Measurements from ENCODE around the gene TFAM.

TFAM gene

GRCh38 chr10:58436071-58436470, 50.9 kb downstream of the TFAM start:
- DNase-seq: peak; percentile 38

- no peak for DNase-seq
Observed at GRCh38 chr10:58438340-58438871, 53.2 kb downstream of the TFAM start.

DNA sequence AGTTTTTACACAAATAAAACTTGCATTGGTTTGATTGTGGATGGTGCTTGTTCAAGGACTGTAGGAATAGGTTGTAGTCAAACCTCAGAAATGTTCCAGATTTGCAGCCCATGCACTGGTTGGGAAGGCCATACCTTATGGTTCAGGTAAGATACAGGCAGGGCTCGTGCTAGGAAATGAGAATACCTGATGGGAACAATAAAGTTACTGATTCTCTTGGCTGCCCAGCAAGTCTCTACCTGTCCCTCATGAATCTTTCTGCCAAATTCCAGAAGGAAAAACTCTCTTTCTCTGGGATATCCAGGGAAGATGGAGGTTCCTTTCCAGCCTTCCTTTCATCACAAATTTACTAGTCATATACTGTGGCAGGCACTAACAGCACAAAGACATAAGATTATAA, 53.8 kb downstream of the TFAM start:
- no peak for DNase-seq

DNA sequence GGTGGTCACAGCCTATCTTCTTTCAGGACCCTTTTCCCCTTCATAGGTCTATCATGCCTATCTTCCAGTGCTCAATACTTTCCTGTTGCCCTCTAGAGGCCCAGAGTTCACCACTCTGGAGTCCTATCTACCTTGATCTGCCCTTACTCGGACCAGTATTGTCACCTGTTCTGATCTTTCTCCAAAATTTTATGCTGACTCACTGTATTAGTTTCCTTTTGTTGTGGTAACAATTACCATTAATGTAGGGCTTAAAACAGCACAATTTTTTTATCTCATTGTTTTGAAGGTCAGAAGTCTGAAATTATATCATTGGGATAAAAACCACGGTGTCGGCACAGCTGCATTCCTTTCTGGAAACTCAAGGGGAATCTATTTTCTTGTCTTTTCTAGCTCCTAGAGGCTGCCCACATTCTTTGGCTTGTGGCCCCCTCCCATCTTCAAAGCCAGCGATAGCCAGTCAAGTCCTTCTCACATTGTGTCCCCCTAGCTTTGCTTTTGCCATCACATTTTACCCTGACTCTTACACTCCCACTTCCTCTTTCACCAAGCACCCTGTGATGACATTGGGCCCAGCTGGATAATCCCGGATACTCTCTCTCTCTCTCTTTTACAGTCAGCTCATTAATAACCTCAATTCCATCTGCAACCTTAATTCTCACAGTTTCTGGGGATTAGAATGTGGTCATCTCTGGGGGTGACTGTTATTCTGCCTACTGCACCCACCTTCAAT, 54.6 kb downstream of the TFAM start:
- no peak for DNase-seq

DNA sequence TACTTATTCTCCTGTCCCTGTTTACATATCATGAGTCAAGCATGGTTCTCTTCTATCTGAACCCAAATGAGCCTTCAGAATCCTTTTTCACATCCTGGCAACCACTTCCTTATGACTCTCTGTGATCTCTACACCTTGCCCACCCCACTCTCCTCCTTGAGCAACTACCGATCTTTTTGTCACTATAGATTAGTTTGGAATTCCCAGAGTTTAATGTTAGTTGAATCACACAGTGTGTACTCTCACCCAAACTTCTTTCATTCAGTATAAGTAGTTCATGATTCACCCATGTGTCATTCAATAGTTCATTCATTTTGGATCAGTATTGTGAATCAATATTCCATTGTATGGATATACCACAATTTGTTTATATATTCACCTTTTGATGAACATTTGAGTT, 55.3 kb downstream of the TFAM start:
- no peak for DNase-seq

DNA sequence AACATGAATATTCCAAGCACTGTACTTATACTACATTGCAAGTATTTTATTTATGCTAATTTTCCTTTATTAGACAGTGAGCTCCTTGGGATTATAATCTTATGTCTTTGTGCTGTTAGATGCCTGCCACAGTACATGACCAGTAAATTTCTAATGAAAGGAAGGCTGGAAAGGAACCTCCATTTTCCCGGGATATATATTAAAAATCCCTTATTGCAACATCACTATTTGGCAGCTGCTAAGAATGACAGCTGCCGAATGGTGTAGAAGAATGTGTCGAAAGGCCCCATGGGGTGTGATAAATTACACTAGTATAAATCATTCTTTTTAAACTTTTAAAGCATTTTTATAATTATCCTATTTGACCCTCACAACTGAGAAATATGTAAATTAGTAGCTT, 59.1 kb downstream of the TFAM start:
- no peak for DNase-seq

GRCh38 chr10:58444876-58445275, 59.7 kb downstream of the TFAM start:
- no peak for DNase-seq

DNA sequence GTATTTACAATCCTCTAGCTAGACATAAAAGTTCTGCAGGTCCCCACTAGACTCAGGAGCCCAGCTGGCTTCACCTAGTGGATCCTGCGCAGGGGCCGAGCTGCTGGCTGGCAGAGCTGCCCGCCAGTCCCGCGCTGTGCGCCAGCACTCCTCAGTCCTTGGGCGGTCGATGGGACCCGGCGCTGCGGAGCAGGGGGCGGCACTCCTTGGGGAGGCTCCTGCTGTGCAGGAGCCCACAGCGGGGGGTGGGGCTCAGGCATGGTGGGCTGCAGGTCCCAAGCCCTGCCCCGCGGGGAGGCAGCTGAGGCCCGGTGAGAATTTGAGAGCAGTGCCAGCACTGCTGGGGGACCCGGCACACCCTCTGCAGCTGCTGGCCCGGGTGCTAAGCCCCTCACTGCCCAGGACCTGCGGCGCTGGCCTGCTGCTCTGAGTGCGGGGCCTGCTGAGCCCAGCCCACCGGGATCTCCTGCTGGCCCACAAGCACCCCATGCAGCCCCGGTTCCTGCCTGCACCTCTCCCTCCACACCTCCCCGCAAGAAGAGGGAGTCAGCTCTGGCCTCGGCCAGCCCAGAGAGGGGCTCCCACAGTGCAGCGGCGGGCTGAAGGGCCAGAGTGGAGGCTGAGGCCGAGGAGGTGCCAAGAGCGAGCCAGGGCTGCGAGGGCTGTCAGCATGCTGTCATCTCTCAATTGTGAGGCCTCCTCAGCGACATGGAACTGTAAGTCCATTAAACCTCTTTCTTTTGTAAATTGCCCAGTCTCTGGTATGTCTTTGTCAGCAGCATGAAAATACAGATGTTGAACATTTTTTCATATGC, 63.1 kb downstream of the TFAM start:
- no peak for DNase-seq
